GM03348 (cell line): Measurements from ENCODE around the gene MOB3A.

ENCODE experiments used
- DNase-seq: peaks from one replicate; pipeline ENCODE4 v3.0.0; 2012; ENCODE audit warnings: low spot score

MOB3A gene

GRCh38 chr19:2059422-2060201 is 36.5 kb downstream of the MOB3A start:
- peak; percentile 75 for DNase-seq

DNA sequence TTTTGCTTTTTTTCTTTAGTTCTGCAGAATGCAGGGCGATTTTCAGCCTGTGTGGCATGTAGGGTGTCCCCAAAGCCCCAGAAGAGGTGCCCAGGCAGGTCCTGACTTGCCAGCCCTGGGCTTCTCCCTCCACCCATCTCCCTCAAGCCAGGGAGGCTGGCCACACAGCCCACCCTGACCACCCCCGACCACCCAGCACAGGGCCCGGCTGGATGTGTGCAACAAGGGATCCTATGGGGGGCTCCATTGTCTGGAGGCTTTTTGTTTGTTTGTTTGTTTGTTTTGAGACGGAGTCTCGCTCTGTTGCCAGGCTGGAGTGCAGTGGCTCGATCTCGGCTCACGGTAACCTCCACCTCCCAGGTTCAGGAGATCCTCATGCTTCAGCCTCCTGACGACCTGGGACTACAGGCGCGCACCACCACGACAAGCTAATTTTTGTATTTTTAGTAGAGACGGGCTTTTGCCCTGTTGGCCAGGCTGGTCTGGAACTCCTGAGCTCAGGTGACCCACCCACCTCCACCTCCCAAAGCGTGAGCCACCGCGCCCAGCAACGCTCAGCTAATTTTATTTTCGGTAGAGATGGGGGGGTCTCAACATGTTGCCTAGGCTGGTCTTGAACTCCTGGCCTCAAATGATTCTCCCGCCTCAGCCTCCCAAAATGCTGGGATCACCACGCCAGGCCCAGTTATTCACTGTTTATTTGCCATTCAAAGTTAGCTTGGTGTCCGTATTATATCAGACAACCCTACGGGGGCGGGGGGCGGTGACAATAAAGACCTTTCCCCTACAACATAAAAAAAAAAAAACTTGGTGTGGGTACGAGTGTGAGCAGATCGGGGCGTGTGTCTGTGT is 37.3 kb downstream of the MOB3A start:
- DNase-seq: no peak

DNA sequence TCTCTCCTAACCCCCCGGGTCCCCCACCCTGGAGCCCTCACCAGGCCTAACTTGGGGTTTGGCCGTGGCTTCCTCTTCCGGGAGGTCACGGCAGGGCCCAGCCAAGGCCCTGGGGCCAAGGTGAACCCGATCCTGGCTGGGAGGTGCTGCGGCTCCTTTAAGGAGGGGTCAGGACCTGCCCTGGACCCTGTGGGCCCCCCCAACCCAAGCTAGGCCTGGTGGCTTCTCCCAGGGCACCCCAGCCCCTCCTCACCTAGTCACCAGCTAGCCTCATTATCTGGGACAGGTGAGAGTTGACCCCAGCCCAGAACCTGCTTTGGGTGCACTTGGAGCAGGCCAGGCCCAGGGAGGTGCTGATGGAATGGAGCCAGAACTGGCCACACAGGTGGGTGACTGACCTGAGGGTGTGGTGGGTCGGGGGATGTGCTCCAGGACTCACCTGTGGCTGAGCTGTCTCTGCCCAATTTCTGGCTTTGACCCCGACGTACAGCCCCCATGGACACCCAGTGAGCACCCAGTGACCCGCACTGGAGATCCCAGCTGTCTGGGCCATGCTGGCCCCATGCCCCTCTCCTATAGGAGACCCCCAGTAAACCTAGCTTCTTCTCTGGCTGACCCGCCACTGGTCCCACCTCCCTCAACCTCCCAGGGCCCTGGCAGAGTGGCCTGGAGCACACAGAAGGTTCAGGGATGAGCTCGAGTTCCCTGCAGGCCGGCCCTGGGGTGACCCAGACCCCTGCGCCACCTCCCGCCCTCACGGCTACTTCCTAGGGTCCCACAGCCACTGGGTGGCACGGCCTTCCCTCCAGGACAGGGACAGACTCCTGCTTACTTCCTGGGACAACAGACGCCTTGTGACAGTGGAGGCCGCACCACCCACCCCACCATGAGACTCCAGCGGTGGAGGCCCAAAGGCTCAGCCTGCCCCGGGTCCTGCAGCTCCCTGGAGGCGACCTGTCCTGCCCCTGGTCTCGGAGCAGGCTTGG is 38.3 kb downstream of the MOB3A start:
- no peak for DNase-seq

GRCh38 chr19:2056837-2057192 is 39.3 kb downstream of the MOB3A start:
- no peak for DNase-seq

DNA sequence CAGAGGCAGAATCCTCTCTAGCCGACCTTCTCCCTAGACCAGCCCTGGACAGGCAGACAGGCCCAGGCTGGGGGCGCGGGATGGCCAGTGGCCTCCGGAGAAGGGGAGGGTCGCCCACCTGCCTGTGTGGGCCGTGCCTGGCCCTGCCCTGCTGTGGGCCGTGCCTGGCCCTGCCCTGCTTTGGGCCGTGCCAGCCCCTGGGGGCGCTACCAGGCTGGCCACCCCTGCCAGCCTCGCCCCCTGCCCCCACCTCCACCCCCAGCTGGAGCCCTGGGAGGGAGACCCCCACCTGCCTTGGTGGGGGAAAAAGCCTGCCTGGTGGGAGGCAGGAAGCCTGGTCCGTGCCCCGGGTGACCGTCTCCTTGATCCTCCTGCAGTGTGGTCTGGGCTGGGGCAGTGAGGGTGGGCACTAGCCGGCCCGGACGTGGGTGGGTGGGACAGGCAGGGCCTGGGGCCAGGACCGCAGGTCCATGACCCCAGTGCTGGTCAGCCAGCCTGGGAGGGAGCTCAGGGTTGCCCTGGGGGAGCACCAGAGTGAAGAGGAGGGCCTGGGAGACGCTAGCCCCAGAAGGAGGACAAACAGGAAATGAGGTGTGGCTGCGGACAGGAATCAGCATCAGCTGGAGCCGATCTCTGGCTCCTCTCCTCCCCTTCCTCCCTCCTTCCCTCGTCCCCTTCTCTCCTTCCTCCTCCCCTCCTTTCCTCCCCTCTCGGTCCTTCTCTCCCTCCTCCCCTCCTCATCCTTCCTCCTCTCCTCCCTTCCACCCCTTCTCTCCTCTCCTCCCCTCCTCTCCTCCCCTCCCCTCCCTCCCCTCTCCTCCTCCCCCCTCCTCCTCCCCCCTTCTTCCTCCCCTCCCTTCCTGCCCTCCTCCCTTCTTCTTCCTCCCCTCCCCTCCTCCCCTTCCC is 39.9 kb downstream of the MOB3A start:
- peak; percentile 75 for DNase-seq

GRCh38 chr19:2054763-2055162 is 41.4 kb downstream of the MOB3A start:
- no peak for DNase-seq

- no peak for DNase-seq
Observed at GRCh38 chr19:2053601-2054389, 42.3 kb downstream of the MOB3A start.

DNA sequence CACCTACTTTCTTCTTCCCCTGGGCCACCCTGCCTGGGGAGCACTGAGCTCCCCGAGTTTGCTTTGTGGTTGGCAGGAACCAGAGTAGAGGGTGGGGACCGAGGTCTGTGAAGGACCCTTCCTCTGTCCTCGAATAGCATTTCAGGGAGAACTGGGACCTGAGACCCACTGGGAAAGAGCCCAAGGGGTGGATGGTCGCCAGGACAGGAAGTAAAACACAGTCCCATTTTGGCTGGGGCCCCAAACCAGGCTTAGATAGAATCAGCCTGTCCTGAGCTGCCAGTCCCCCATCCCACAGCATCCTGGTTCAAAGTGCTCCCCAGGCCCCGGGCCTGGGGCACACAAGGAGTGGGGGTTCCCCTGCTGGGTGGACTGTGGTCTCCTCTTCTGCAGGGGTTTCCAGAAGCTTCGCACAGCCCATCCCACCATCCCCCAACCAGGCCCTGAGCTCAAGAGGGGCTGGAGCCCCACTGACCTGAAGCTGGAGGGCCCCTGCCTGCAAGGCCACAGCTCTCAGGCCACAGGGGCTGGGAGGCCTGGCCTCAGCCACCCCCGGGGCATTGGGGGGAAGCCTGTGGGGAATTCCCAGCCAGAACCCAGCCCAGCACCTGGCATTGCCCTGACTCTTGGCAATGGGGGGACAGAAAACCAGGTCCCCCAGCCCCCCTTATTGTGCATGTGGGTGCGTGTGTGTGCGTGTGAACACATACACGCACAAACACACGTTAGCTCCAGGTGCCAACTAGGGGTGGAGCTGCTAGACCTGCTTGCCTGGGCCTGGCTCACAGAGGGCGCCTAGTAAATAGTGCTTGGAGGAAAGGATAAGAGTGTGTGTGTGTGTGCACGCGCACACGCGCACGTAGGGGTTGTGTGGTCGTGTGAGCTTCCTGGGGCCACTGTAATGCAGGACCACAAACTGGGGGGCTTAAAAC is 44.1 kb downstream of the MOB3A start:
- no peak for DNase-seq

DNA sequence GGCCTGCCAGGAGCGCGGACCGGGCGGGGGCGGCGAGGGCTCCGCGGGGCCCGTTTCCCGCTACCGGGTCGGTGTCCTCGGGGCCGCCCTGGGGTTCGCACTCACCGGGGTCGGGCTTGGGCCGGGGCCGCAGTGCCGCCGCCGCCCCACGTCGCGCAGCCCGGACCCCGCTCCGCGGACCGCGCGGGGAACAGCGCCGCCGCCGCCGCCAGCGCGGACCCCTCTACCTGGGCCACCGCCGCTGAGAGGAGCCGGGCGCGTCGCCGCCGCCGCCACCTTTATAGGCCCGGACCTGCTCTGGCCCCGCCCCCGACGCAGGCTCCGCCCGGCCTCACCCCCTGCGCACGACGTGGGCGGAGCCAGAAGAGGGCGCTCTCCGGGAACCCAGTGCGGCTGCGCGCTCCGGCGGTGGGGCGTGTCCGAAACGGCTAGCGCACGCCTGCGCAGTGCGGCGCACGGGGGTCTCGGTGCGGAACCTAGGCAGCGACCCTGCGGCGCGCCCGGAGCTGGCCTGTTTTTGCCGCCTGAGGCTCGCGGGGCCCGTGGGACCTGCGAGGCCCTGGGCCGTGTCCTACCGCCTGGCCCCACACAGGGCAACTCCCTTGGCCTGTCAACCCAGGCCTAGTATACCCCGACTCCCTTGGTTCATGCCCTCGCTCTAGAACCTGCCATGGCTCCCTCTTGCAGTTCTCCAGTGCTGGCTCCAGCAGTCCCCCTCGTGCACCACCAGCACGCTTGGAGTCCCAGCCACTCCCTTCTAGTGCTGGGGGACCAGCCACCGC is 44.9 kb downstream of the MOB3A start, which contains the start of gene MKNK2:
Gene MKNK2 (minus strand): TSS at position 254 of the 782 bp plus-strand sequence. CDS start 393 bp downstream, outside the sequence.
- peak; percentile 99 for DNase-seq

GRCh38 chr19:2050349-2050990 is 45.7 kb downstream of the MOB3A start:
- peak; percentile 65 for DNase-seq

- peak; percentile 71 for DNase-seq
Observed at GRCh38 chr19:2049741-2050348, 46.3 kb downstream of the MOB3A start.

DNA sequence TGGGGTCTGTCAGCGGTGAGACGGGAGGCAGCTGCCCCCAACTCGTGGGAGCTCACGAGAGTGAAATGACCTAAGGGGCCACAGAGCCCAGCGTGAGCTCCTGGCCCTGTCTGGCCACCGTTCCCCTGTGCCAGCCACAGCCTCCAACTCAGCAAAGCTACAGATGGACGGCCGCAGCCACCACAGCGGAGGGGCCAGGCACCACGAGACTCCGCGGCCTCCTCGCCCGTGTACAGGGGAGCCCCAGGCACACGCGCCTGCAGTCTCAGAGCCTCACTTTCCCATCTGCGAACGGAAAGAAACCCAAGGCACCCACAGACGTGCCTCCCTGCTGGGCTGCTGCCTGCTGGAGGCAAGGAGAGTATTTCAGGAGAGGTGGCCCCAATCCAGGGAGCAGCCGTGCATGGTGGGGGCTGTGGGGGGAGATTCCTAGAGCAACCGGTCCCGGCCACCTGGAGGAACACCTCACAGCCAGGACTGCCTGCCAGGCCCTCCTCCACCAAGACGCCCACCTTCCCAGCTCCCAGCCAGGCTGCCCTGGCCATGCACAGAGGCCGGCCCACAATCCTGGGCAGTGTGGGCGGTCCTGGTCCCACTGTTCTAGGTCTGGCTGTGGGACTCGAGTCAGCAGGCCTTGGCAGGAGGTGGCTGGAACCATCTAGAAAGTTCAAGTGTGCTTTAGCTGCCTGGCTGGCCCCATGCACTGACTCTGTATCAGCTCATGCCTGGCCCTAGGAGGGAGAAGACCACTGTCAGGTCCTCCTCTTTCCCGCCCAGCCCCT is 47.0 kb downstream of the MOB3A start:
- DNase-seq: no peak

DNA sequence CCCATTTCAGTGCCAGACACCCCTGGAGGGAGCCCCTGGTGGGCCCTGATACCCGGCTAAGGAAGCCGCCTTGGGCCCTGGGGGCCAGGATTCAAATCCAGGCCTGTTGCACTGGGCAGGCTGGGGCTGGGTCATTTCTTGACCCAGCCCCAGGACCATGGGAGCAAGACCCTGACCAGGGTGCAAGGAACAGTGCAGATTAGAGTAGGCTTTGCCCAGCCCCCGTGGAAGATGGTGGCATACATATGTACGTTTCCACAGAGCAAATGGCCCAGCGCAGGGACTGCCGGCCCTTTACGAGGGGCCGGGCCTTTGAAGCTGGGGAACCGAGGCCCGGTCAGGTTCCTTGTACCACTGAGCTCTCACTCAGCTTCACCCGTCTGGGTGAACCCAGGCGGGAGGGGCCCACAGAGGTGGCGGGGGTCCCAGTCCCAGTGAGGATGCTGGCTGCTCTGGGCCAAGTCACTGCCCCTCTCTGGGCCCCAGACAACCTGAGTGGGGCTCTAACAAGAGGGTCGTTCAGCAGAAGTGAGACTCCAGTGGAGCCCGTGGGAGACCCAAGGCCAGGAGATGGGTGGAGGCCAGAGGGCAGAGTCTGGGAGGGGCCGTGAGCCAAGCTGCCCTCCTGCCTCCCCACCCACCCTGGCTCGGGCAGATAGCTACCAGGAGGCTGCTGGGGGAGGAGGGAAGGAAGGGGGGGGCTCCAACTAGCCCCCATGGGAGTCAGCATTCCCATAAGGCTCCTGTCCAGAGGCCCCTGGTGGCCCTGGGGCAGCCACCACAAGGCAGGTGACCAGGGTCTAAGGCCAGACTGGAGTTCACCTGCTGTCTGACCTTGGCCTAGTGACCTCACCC is 47.8 kb downstream of the MOB3A start:
- no peak for DNase-seq

DNA sequence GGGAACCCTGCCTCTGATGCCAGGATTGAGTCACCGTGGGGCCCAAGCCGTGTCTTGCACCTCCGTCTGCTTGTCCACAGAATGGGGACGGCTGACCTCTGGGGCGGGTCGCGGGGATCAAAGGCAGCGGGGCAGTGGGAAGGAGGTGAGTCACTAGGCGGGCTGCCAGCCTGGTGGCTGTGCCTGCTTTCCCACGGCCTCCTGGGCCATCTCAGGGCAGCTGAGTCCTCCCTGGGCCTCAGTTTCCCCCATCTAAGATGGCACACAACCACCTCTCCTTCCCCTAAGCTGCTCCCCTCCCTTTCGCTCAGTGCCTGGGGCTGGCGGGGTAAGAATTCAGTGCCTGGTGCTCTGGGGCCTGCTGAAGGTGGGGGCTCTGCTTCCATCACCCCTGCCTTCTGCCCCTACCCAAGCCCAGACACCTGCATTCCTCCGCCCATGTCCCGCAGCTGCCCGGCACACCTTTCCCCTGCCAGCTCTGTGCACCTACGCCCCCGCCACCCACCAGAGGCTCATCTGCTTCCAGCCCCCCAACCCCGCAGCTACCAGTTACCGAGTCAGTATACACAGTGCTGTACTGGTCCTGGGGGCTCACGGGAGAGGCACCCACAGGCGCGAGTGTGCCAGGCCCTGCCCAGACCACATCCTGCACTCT is 48.5 kb downstream of the MOB3A start:
- DNase-seq: no peak

DNA sequence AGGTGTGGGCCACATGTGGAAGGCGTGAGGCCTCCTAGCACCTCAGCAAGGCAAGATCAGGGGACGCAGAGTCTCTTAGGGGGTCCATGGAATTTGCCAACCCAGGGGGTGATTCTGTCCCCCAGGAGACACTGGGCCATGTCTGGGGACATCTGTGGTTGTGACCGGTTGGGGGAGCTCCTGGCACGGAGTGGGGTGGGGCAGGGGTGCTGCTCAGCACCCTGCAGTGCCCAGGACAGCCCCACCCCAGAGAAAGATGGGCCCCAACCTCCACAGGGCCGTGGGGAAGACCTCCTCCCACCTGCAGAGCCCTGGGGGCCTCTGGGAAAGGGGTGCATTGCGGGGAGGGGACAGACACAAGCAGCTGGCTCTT is 49.1 kb downstream of the MOB3A start:
- no peak for DNase-seq
